HepG2 (cell line): ENCODE measurements around the gene CHMP4B. TPM values are rescaled to one million over a fixed set of nuclear protein-coding genes. Genes with fewer than 3 reads are reported as not detected.
"Not testable (repeated sequence)": the region's sequence is repeated elsewhere in the genome, so short reads cannot be mapped to it uniquely, and the experiment has no call there.

Experiments used
- ATAC-seq: fragments of 200-7000 bp; cut with Tn5 transposase; 3 replicates; pipeline ENCODE4 v1.9.1; 2020; ENCODE audit warnings: mild to moderate bottlenecking, moderate library complexity
- BruUV-seq: library from RNA; stranded (reverse); fragments of 400-500 nt; replicated peaks from 2 replicates; lab custom pipeline; 2021; lab: Mats Ljungman, UMichigan
- CTCF ChIA-PET: fragments of 300-600 bp; formaldehyde crosslinking; extraction: SDS; loops from one replicate; lab custom pipeline; 2021; ENCODE audit warnings: low total read pairs, inconsistent platforms, low intra/inter-chr PET ratio; lab: Yijun Ruan, JAX
- POLR2A ChIA-PET: fragments of 350-600 bp; sonication (Branson Sonifier 250); formaldehyde crosslinking; loops from one replicate; lab custom pipeline; 2020; ENCODE audit warnings: antibody characterized with exemption, inconsistent platforms; lab: Yijun Ruan, JAX
- DNase-seq: peaks from one replicate; pipeline ENCODE4 v3.0.0-alpha.2; 2015; ENCODE audit warnings: low spot score
- FAIRE-seq: peaks from 3 replicates; lab custom pipeline; 2011; peaks lifted over from hg19 to GRCh38; lab: Jason Lieb, UNC
- H2AFZ ChIP-seq: one replicate; pipeline ENCODE4 v1.6.1; 2011; ENCODE audit warnings: low read length, inconsistent platforms
- H3K27ac ChIP-seq: fragments of 300-600 bp; 3 replicates; pipeline ENCODE4 v1.8.0; 2011; ENCODE audit warnings: mixed run types, mild to moderate bottlenecking, mixed read lengths, low read length, inconsistent platforms; ENCODE audit not compliant: insufficient read depth; ENCODE audit errors: extremely low read length
- H3K27me3 ChIP-seq, 2 experiments: fragments of 200-600 bp in 1 of 2; 2 replicates in 1 of 2; 3 replicates in 1 of 2; pipeline versions ENCODE4 v1.6.0 to v1.8.0; 2011; ENCODE audit warnings: low read length in 2 of 2, mild to moderate bottlenecking in 2 of 2, moderate library complexity in 2 of 2, inconsistent platforms in 1 of 2; ENCODE audit not compliant: insufficient read depth in 2 of 2, control insufficient read depth in 1 of 2
- H3K36me3 ChIP-seq, 2 experiments: fragments of 200-600 bp in 1 of 2; replicated peaks in 1 of 2; 2 replicates in 1 of 2; 3 replicates in 1 of 2; pipeline versions ENCODE4 v1.5.1 to v1.8.0; 2011; ENCODE audit warnings: low read length in 2 of 2, inconsistent platforms in 1 of 2; ENCODE audit not compliant: insufficient read depth in 2 of 2, control insufficient read depth in 1 of 2
- H3K4me1 ChIP-seq: 2 replicates; pipeline ENCODE4 v1.5.1; 2012; ENCODE audit warnings: low read length, inconsistent platforms; ENCODE audit not compliant: insufficient read depth
- H3K4me2 ChIP-seq: 2 replicates; pipeline ENCODE4 v1.6.0; 2011; ENCODE audit warnings: low read depth, low read length, inconsistent platforms
- H3K4me3 ChIP-seq, 3 experiments: fragments of 200-600 bp in 1 of 3; sonication (generic), shearing (Covaris generic) in 1 of 3; replicated peaks in 1 of 3; 2 replicates each; pipeline ENCODE4 v1.5.1; 2011 to 2016; ENCODE audit warnings: low read length in 3 of 3, inconsistent platforms in 2 of 3, low read depth in 2 of 3, mild to moderate bottlenecking in 2 of 3, control low read depth in 1 of 3, mixed read lengths in 1 of 3; ENCODE audit not compliant: insufficient read depth in 1 of 3
- H3K79me2 ChIP-seq: one replicate; pipeline ENCODE4 v1.6.1; 2011; ENCODE audit warnings: low read length, inconsistent platforms; ENCODE audit not compliant: insufficient read depth
- H3K9ac ChIP-seq: 2 replicates; pipeline ENCODE4 v1.6.0; 2011; ENCODE audit warnings: mild to moderate bottlenecking, low read depth, low read length, inconsistent platforms; ENCODE audit not compliant: insufficient read depth
- H3K9me3 ChIP-seq: 2 replicates; pipeline ENCODE4 v1.5.1; 2012; ENCODE audit warnings: mild to moderate bottlenecking, low read length
- H4K20me1 ChIP-seq: 2 replicates; pipeline ENCODE4 v1.6.0; 2011; ENCODE audit warnings: inconsistent platforms, mild to moderate bottlenecking, low read length, moderate library complexity; ENCODE audit not compliant: insufficient read depth
- IKZF5 ChIP-seq: IDR thresholded peaks from 2 replicates; pipeline ENCODE4 v1.6.1; 2018; ENCODE audit warnings: missing genetic modification reagents, mild to moderate bottlenecking, missing compliant biosample characterization
- KDM2A ChIP-seq: sonication (generic); formaldehyde crosslinking; IDR thresholded peaks from 2 replicates; pipeline ENCODE4 v1.4.0; 2020; ENCODE audit warnings: low read depth, missing genetic modification reagents, borderline replicate concordance
- NAIF1 ChIP-seq: sonication (generic); formaldehyde crosslinking; IDR thresholded peaks from 2 replicates; pipeline ENCODE4 v1.5.0; 2020; ENCODE audit warnings: mild to moderate bottlenecking, missing genetic modification reagents, borderline replicate concordance
- PHF8 ChIP-seq: sonication (generic); formaldehyde crosslinking; IDR thresholded peaks from 2 replicates; pipeline ENCODE4 v1.5.0; 2020; ENCODE audit warnings: missing genetic modification reagents
- RBM39 ChIP-seq: fragments of 200-400 bp; formaldehyde crosslinking; IDR thresholded peaks from one replicate; pipeline ENCODE4 v1.6.1; 2018; ENCODE audit warnings: antibody characterized with exemption, mild to moderate bottlenecking, low read depth, low read length; ENCODE audit not compliant: poor library complexity, severe bottlenecking
- SOX13 ChIP-seq, 3 experiments: fragments of 450-650 bp in 1 of 3; sonication (generic) in 1 of 3; formaldehyde crosslinking in 1 of 3; IDR thresholded peaks in 2 of 3; conservative IDR thresholded peaks in 1 of 3; 2 replicates each; pipeline versions ENCODE4 v1.5.0 to v1.6.1; 2016 to 2020; ENCODE audit warnings: antibody characterized with exemption in 1 of 3, mild to moderate bottlenecking in 1 of 3, missing compliant biosample characterization in 1 of 3, missing genetic modification reagents in 1 of 3, moderate library complexity in 1 of 3
- TGIF2 ChIP-seq: IDR thresholded peaks from 2 replicates; pipeline ENCODE4 v1.6.1; 2016; ENCODE audit warnings: control low read depth, missing compliant biosample characterization
- TOPORS ChIP-seq: sonication (generic); formaldehyde crosslinking; IDR thresholded peaks from 2 replicates; pipeline ENCODE4 v1.8.0; 2023; ENCODE audit warnings: mild to moderate bottlenecking, missing genetic modification reagents
- ZBTB8A ChIP-seq: sonication (generic); formaldehyde crosslinking; IDR thresholded peaks from 2 replicates; pipeline ENCODE4 v1.4.0; 2020; ENCODE audit warnings: mild to moderate bottlenecking, low read depth, missing genetic modification reagents, borderline replicate concordance
- ZFP90 ChIP-seq: sonication (generic); formaldehyde crosslinking; IDR thresholded peaks from 2 replicates; pipeline ENCODE4 v1.8.0; 2022; ENCODE audit warnings: missing genetic modification reagents, mild to moderate bottlenecking, inconsistent platforms, borderline replicate concordance
- ZMYM2 ChIP-seq: sonication (generic); formaldehyde crosslinking; IDR thresholded peaks from 2 replicates; pipeline ENCODE4 v1.8.0; 2022; ENCODE audit warnings: mild to moderate bottlenecking, missing genetic modification reagents
- ZNF121 ChIP-seq: sonication (generic); formaldehyde crosslinking; IDR thresholded peaks from 2 replicates; pipeline ENCODE4 v1.5.0; 2020; ENCODE audit warnings: mild to moderate bottlenecking, missing genetic modification reagents
- ZNF205 ChIP-seq: IDR thresholded peaks from 2 replicates; pipeline ENCODE4 v1.6.1; 2018; ENCODE audit warnings: missing biosample characterization, missing genetic modification reagents
- ZNF280D ChIP-seq: sonication (generic); formaldehyde crosslinking; IDR thresholded peaks from 2 replicates; pipeline ENCODE4 v1.5.1; 2020; ENCODE audit warnings: mild to moderate bottlenecking, missing genetic modification reagents
- ZNF605 ChIP-seq: sonication (generic); formaldehyde crosslinking; IDR thresholded peaks from 2 replicates; pipeline ENCODE4 v1.8.0; 2022; ENCODE audit warnings: mild to moderate bottlenecking, missing genetic modification reagents
- ZNF770 ChIP-seq: sonication (generic); formaldehyde crosslinking; IDR thresholded peaks from 2 replicates; pipeline ENCODE4 v1.5.0; 2020; ENCODE audit warnings: mild to moderate bottlenecking, missing genetic modification reagents
- WGBS: methylation state at CpG from one replicate; pipeline ENCODE4 v1.1.6; 2017; ENCODE audit warnings: low lambda C conversion rate; 5-methylcytosine and 5-hydroxymethylcytosine counted together
- in situ Hi-C: cut with HindIII; loops from 2 replicates; pipeline ENCODE4 v1.10.0; 2017; ENCODE audit warnings: low pct_unique_long_range_greater_than_20kb; ENCODE audit not compliant: extremely low pct_ligation_motif_present
- intact Hi-C: fragments of 100-400 bp; cut with micrococcal nuclease; formaldehyde crosslinking; loops from one replicate; pipeline ENCODE4 v1.10.0; 2022; ENCODE audit not compliant: unreplicated experiment
- polyA plus RNA-seq, 8 experiments: library from polyadenylated mRNA; depleted of rRNA in 3 of 8; stranded (reverse) in 7 of 8; unstranded in 1 of 8; fragments of >200 nt; fragmentation: Illumina TruSeq in 4 of 8; extraction: Trizol in 4 of 8; gene quantifications; 2 replicates each; pipeline versions ENCODE4 v1.2.1 to v1.2.3, GENCODE V29; 2011 to 2016; ENCODE audit warnings: low read depth in 4 of 8, missing spikeins in 1 of 8, mixed read lengths in 1 of 8; ENCODE audit not compliant: insufficient read depth in 1 of 8
- total RNA-seq, 5 experiments: library from RNA; depleted of rRNA; stranded (reverse); fragments of >200 nt; fragmentation: Illumina TruSeq; extraction: Trizol; gene quantifications; 2 replicates each; pipeline ENCODE4 v1.2.3, GENCODE V29; 2016; ENCODE audit warnings: low read depth in 1 of 5

CHMP4B gene
- total and polyA plus RNA-seq, 2 of the 13 experiments (the other 11 are each of a cell fraction or from before 2014, with no cell fraction given): 40.1 to 45.6 TPM

- BruUV-seq; FAIRE-seq; H3K27ac ChIP-seq; H4K20me1 ChIP-seq; DNase-seq; H3K9me3 ChIP-seq; H3K9ac ChIP-seq; in situ Hi-C loops; H3K27me3 ChIP-seq; H3K36me3 ChIP-seq; ATAC-seq; H3K79me2 ChIP-seq; TF ChIP-seq SOX13 (CRISPR knock-in tag; conservative IDR thresholded peaks at IDR 0.05 in 1 of 2, IDR thresholded peaks at IDR 0.05 in 1 of 2): not testable (repeated sequence)
- H3K4me2 ChIP-seq: peak overlapping the region; percentile 81
- H3K4me3 ChIP-seq: peak overlapping the region in 2 of 3 experiments; percentile 37 to 59; a peak in 3 of 6 replicates
- intact Hi-C loops: loop anchor here (2.0 to 10.0 kb wide), 4 partner anchors 50 to 336 kb away; no protein-coding TSS in a partner anchor
- H3K4me1 ChIP-seq: peaks cover 45% of the 10 kb centered on the region
- WGBS: 38% methylated on average over 3 of the region's 3 CpGs
- ChIA-PET CTCF (interaction anchor here (1.1 to 1.7 kb wide), 3 partner anchors 70 to 277 kb away, joined by 3 to 8 read pairs (median 5); no protein-coding TSS in a partner anchor), POLR2A (interaction anchor here (1.3 to 6.0 kb wide), 3 partner anchors 20 to 200 kb away, joined by 3 to 35 read pairs (median 5); partner anchors contain the start of gene CHMP4B)
- TF ChIP-seq NAIF1 (CRISPR knock-in tag) (peak; percentile 33; the same call in 1 of the 2 replicates), ZNF121 (CRISPR knock-in tag) (peak; percentile 97), ZNF205 (CRISPR knock-in tag) (0 out of 2 replicates have a peak, but pooled peaks have one; percentile 5), ZBTB8A (CRISPR knock-in tag) (0 out of 2 replicates have a peak, but pooled peaks have one; percentile 1), PHF8 (CRISPR knock-in tag) (0 out of 2 replicates have a peak, but pooled peaks have one; percentile 9), KDM2A (CRISPR knock-in tag) (0 out of 2 replicates have a peak, but pooled peaks have one; percentile 2), TOPORS (CRISPR knock-in tag) (0 out of 2 replicates have a peak, but pooled peaks have one; percentile 13), ZNF280D (CRISPR knock-in tag) (0 out of 2 replicates have a peak, but pooled peaks have one; percentile 15), ZFP90 (peak; percentile 58; the same call in 1 of the 2 replicates), TGIF2 (CRISPR knock-in tag) (0 out of 2 replicates have a peak, but pooled peaks have one; percentile 5), IKZF5 (CRISPR knock-in tag) (peak; percentile 43; the same call in 1 of the 2 replicates), ZNF605 (CRISPR knock-in tag) (peak; percentile 55; the same call in 1 of the 2 replicates), RBM39 (peak; percentile 9), ZMYM2 (CRISPR knock-in tag) (0 out of 2 replicates have a peak, but pooled peaks have one; percentile 11), SOX13 (IDR thresholded peaks at IDR 0.05) (0 out of 2 replicates have a peak, but pooled peaks have one; percentile 11), ZNF770 (CRISPR knock-in tag) (peak; percentile 40; the same call in 1 of the 2 replicates)
- peak overlapping the region; percentile 48 for H2AFZ ChIP-seq
Observed at GRCh38 chr20:33792598-33792989, 18.6 kb upstream of the CHMP4B start.
